Measurements from ENCODE around the gene COQ9. TPM values are rescaled to one million over a fixed set of nuclear protein-coding genes. Genes with fewer than 3 reads are reported as not detected.

The COQ9 gene
- total RNA-seq, 4 donors from 2014 or later, result 11.5 to 39.1 (median 23.6) TPM

DNA sequence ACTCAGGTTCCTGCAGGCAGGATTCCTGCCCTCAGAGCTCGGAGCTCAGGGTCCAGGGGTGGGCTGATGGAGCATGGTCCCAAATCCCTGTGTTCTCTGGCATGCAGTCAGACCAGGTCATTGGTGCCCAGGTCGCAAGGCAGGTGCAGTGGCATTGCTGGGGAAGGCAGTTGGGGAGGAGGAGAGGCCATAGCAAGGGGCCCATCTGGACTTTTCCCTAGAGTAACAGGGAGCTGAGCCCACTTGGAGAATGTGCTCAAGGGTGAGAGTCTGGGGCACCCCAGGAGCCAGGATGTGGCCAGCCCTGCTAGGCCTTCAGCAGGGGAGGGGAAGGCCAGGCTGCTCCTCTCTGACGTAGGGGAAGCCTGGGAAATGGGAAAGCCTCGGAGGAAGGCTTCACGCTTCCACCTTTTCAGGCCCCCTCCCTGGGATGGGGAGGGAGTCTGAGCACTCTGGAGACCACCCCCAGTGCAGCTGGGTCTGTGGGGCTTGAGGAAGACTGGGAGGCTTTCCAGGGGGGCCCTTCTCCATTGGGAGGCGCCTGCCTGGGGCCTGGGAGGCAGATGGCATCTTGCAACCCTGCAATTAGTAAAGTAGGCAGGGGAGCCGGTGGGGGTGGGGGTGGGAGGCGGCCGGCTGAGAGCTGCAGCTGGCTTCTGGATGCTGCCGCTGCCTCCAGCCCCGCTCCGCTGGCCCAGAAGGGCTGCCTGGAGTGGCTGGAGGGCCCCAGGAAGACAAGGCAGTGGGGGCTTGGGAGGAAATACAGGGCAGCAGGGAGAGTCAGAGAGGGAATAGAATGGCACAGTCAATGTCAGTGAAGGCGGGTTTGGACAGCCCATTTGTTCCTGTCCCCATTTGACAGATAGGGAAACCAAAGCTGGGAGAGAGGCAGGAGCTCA, 60.1 kb downstream of the COQ9 start:
- no peaks in the 10 kb centered on the region for H3K9me3 ChIP-seq
- H3K4me1 ChIP-seq, result no peaks in the 10 kb centered on the region
- H3K36me3 ChIP-seq, result no peaks in the 10 kb centered on the region
- TF ChIP-seq CTCF (IDR thresholded peaks at IDR 0.05), result no peak
- H3K27me3 ChIP-seq, result no peaks in the 10 kb centered on the region
- H3K4me3 ChIP-seq, result no peak overlapping the region
- DNase-seq, result no peak
- intact Hi-C loops (cut with DNase I; ENCODE audit: low total_unique reads), result no loop called here
- no peak overlapping the region for H3K27ac ChIP-seq

DNA sequence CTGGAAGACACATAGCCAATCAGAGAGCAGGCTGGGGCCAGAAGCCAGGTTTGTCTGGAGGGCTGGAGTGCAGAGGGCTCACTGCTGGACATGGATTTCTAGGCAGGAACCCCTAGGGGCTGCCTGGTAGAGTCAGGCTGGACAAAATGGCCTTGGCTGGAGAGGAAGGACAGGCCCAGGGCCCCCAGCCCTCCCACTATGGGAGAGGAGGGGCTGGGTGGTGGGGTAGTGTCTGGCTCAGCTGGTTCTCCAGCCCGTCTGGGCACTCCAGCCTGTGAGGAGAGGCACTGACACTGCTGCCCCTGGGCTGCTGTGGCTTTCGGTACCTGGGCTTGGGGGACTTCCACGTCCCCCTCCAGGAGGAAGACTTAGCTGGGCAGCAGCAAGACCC, 60.8 kb downstream of the COQ9 start:
- Histone ChIP-seq H3K36me3 (no peaks in the 10 kb centered on the region), H3K9me3 (no peaks in the 10 kb centered on the region), H3K4me1 (peaks cover 0 to 6% of the 10 kb centered on the region in 2 donors), H3K4me3 (no peak overlapping the region), H3K27me3 (no peaks in the 10 kb centered on the region), H3K27ac (no peak overlapping the region)
- no peak for TF ChIP-seq CTCF (IDR thresholded peaks at IDR 0.05)
- no peak for TF ChIP-seq POLR2A (IDR thresholded peaks at IDR 0.05)
- DNase-seq, result no peak
- intact Hi-C loops (cut with DNase I; ENCODE audit: low total_unique reads), result no loop called here

DNA sequence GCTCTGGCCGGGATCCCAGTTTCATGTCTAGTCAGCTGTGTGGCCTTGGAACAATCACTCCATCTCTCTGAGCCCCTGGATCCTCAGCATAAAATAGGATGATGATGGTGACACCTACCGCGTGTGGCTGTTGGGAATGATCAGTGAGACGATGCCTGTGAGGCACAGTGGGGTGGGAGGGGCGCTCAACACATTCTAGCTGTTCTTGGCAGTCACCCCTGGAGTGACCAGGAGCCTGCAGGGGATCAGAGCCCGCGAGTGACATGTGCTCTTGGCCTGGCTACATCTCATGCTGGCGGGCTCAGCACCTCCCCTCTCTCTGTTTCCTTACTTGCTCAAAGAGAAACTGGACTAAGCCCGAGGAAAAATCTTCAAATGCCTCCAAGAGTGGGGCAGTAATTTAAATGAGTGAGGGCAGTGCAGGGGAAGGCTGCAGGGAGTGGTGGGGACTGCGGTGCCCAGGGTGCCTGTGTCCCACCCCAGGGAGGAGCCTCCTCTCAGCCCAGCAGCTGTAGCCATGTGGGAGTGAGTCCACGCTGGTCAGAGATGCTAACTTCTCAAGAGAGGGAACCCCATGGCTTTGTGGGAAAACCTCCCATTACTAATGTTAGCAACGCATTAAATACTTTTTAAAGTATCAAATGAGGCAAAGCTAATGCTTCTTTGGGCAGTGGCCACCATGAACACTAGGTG, 62.1 kb downstream of the COQ9 start:
- Histone ChIP-seq H3K27ac (no peak overlapping the region), H3K27me3 (no peaks in the 10 kb centered on the region), H3K36me3 (no peaks in the 10 kb centered on the region), H3K4me1 (peaks cover 0 to 16% of the 10 kb centered on the region in 2 donors), H3K4me3 (no peak overlapping the region), H3K9me3 (no peaks in the 10 kb centered on the region)
- no peak for DNase-seq
- intact Hi-C loops (cut with DNase I; ENCODE audit: low total_unique reads), result no loop called here
- TF ChIP-seq CTCF (IDR thresholded peaks at IDR 0.05) (no peak), POLR2A (IDR thresholded peaks at IDR 0.05) (no peak)

- no peak overlapping the region for H3K4me3 ChIP-seq
- DNase-seq, result no peak
- peaks cover 0 to 19% of the 10 kb centered on the region in 2 donors for H3K4me1 ChIP-seq
- H3K27ac ChIP-seq, result no peak overlapping the region
- H3K36me3 ChIP-seq, result no peaks in the 10 kb centered on the region
- no peaks in the 10 kb centered on the region for H3K27me3 ChIP-seq
- intact Hi-C loops (cut with DNase I; ENCODE audit: low total_unique reads), result no loop called here
- TF ChIP-seq POLR2A (IDR thresholded peaks at IDR 0.05) (no peak), CTCF (IDR thresholded peaks at IDR 0.05) (no peak)
- H3K9me3 ChIP-seq, result no peaks in the 10 kb centered on the region
Measured at GRCh38 chr16:57510016-57510871, 63.0 kb downstream of the COQ9 start.

Other genes with a start within 250 kb of the COQ9 start
- gene ARL2BP, start 202.2 kb upstream of the COQ9 start, total RNA-seq, result 100 to 1,000 TPM in 1 of 4 donors, 10 to 100 TPM in 3; 40.9 to 110 (median 57.8) TPM
- gene PLLP, start 162.8 kb upstream of the COQ9 start, total RNA-seq, result 10 to 100 TPM in 1 of 4 donors, 1 to 10 TPM in 2, not detected in 1; 2.6 to 19.1 (median 6.2) TPM
- not detected for gene CCL22, start 88.7 kb upstream of the COQ9 start, total RNA-seq
- gene CX3CL1, start 75.0 kb upstream of the COQ9 start, total RNA-seq, result 10 to 100 TPM in 2 of 4 donors, 1 to 10 TPM in 2; 1.0 to 31.2 (median 7.1) TPM
- gene CCL17, start 42.7 kb upstream of the COQ9 start, total RNA-seq, result not detected
- 10 to 100 TPM in 3 of 4 donors, 1 to 10 TPM in 1; 9.7 to 49.0 (median 26.7) TPM for gene CIAPIN1, start 94 bp upstream of the COQ9 start, total RNA-seq
- 100 to 1,000 TPM in 2 of 4 donors, 10 to 100 TPM in 2; 64.3 to 460 (median 104) TPM for gene POLR2C, start 15.2 kb downstream of the COQ9 start, total RNA-seq
- gene DOK4, start 39.0 kb downstream of the COQ9 start, total RNA-seq, result 10 to 100 TPM in 3 of 4 donors, 1 to 10 TPM in 1; 1.8 to 31.6 (median 24.5) TPM
- 10 to 100 TPM in 3 of 4 donors, 1 to 10 TPM in 1; 8.7 to 23.6 (median 22.0) TPM for gene CCDC102A, start 89.1 kb downstream of the COQ9 start, total RNA-seq
- 1 to 10 TPM in 1 of 4 donors, under 1 TPM in 2, not detected in 1; 0.14 to 1.5 (median 0.76) TPM for gene ADGRG5, start 95.2 kb downstream of the COQ9 start, total RNA-seq
- gene ADGRG1, start 181.2 kb downstream of the COQ9 start, total RNA-seq, result 10 to 100 TPM in 1 of 4 donors, 1 to 10 TPM in 3; 6.5 to 87.0 (median 7.8) TPM
- gene ADGRG3, start 220.8 kb downstream of the COQ9 start, total RNA-seq, result 1 to 10 TPM in 3 of 4 donors, not detected in 1; 1.0 to 3.2 (median 2.5) TPM
- gene DRC7, start 247.3 kb downstream of the COQ9 start, total RNA-seq, result 1 to 10 TPM in 1 of 4 donors, under 1 TPM in 1, not detected in 2; 0.18 to 5.4 TPM